Keratinocyte (primary cell): ENCODE measurements around the gene SIGLEC11. TPM values are rescaled to one million over a fixed set of nuclear protein-coding genes. Genes with fewer than 3 reads are reported as not detected.

Experiments
- DNase-seq: peaks from one replicate; pipeline ENCODE4 v3.0.0-alpha.2; 2011; ENCODE audit warnings: low read depth, missing footprints, low spot score
- FAIRE-seq: peaks from 2 replicates; lab custom pipeline; 2011; peaks lifted over from hg19 to GRCh38; lab: Jason Lieb, UNC
- H2AFZ ChIP-seq: 2 replicates; pipeline ENCODE4 v1.6.0; 2012; ENCODE audit warnings: low read length, control low read depth, inconsistent platforms; ENCODE audit not compliant: control insufficient read depth
- H3K27ac ChIP-seq: 2 replicates; pipeline ENCODE4 v1.5.1; 2011; ENCODE audit warnings: low read length; ENCODE audit not compliant: control insufficient read depth, insufficient read depth
- H3K27me3 ChIP-seq: 3 replicates; pipeline ENCODE4 v1.6.0; 2011; ENCODE audit warnings: low read length; ENCODE audit not compliant: control insufficient read depth, insufficient read depth; ENCODE audit errors: extremely low read depth
- H3K36me3 ChIP-seq, 2 experiments: 2 replicates in 1 of 2; 3 replicates in 1 of 2; pipeline ENCODE4 v1.5.1; 2011; ENCODE audit warnings: low read length in 2 of 2, mild to moderate bottlenecking in 1 of 2; ENCODE audit not compliant: control insufficient read depth in 2 of 2, insufficient read depth in 2 of 2; ENCODE audit errors: extremely low read depth in 1 of 2
- H3K4me1 ChIP-seq: 3 replicates; pipeline ENCODE4 v1.5.1; 2011; ENCODE audit warnings: low read length; ENCODE audit not compliant: control insufficient read depth, insufficient read depth; ENCODE audit errors: extremely low read depth
- H3K4me2 ChIP-seq: 3 replicates; pipeline ENCODE4 v1.6.0; 2011; ENCODE audit warnings: low read depth, low read length; ENCODE audit not compliant: control insufficient read depth, insufficient read depth; ENCODE audit errors: extremely low read depth
- H3K4me3 ChIP-seq, 3 experiments: fragments of 200-600 bp in 1 of 3; sonication (generic) in 1 of 3; 2 replicates in 2 of 3; 3 replicates in 1 of 3; pipeline ENCODE4 v1.5.1; 2011 to 2016; ENCODE audit warnings: low read length in 3 of 3, mild to moderate bottlenecking in 3 of 3, control low read depth in 2 of 3, inconsistent platforms in 1 of 3, low read depth in 1 of 3, mixed read lengths in 1 of 3, mixed run types in 1 of 3, moderate library complexity in 1 of 3; ENCODE audit not compliant: control insufficient read depth in 2 of 3, insufficient read depth in 2 of 3; ENCODE audit errors: extremely low read depth in 1 of 3
- H3K79me2 ChIP-seq: 2 replicates; pipeline ENCODE4 v1.6.0; 2012; ENCODE audit warnings: low read length; ENCODE audit not compliant: control insufficient read depth, insufficient read depth
- H3K9ac ChIP-seq: 3 replicates; pipeline ENCODE4 v1.6.0; 2011; ENCODE audit warnings: low read length; ENCODE audit not compliant: control insufficient read depth, insufficient read depth; ENCODE audit errors: extremely low read depth
- H3K9me1 ChIP-seq: 3 replicates; pipeline ENCODE4 v1.6.0; 2011; ENCODE audit warnings: low read length; ENCODE audit not compliant: control insufficient read depth, insufficient read depth; ENCODE audit errors: extremely low read depth
- H3K9me3 ChIP-seq: 2 replicates; pipeline ENCODE4 v1.5.1; 2012; ENCODE audit warnings: low read depth, low read length; ENCODE audit not compliant: control insufficient read depth
- H4K20me1 ChIP-seq: 3 replicates; pipeline ENCODE4 v1.6.0; 2011; ENCODE audit warnings: low read length; ENCODE audit not compliant: control insufficient read depth, insufficient read depth; ENCODE audit errors: extremely low read depth
- CTCF ChIP-seq, 3 experiments: IDR thresholded peaks in 1 of 3; conservative IDR thresholded peaks in 1 of 3; optimal IDR thresholded peaks in 1 of 3; 2 replicates in 2 of 3; 3 replicates in 1 of 3; pipeline versions ENCODE3 to v1.5.1; 2011; ENCODE audit warnings: low read length in 3 of 3, mild to moderate bottlenecking in 3 of 3, moderate library complexity in 2 of 3, control low read depth in 1 of 3, inconsistent platforms in 1 of 3; ENCODE audit not compliant: insufficient read depth in 2 of 3; ENCODE audit errors: extremely low read depth in 1 of 3
- EZH2 ChIP-seq: IDR thresholded peaks from one replicate; pipeline ENCODE4 v1.6.1; 2012; ENCODE audit warnings: inconsistent platforms, mild to moderate bottlenecking, low read length, moderate library complexity
- dilution Hi-C: fragments of 300-500 bp; cut with MboI; formaldehyde crosslinking; loops from one replicate; pipeline ENCODE4 v1.7.0; 2020; ENCODE audit warnings: low sequenced_read_pairs; ENCODE audit not compliant: extremely low pct_ligation_motif_present
- polyA plus RNA-seq, 5 experiments: library from polyadenylated mRNA; depleted of rRNA in 3 of 5; stranded (reverse) in 3 of 5; stranded (forward) in 1 of 5; unstranded in 1 of 5; fragments of >200 nt; gene quantifications; 1 replicate in 1 of 5; 2 replicates in 3 of 5; 3 replicates in 1 of 5; pipeline versions ENCODE4 v1.2.1 to v1.2.3, GENCODE V29; 2011 to 2012; ENCODE audit warnings: missing spikeins in 2 of 5, low read depth in 1 of 5, low replicate concordance in 1 of 5

SIGLEC11 gene
- polyA plus RNA-seq, 1 donor (not counting 4 experiments of a cell fraction or from before 2014, with no cell fraction given), result not detected

DNA sequence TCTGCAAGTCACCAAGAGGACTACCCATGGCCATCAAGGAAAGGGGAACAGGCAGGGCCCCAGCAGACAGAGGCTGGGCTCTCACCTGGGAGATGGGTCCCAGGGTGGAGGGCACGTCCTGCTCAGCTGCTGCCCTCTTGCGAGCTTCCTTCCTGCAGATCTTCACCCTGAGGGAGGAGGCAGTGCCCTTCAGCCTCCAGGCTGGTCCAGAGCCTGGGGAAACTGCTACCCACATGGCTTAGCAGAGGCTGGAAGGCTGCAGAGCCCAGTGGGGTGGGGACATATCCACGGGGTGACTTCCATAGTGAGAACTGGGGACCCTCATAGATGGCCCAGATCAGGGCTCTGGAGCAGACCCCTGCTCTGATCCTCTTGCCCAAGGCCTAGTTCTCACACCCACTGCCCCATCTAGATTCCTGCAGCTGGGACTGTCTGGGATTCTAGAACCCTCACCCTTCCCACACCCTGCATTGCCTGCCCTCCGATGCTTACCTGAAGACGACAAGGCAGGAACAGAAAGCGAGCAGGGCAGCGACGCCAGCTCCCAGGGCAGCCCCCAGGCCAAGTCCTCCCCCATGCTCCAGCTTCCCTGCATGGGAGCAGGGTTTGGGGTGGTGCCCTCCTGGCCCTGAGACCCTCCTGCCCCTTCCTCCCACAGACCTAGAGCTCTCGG, 9.0 kb downstream of the SIGLEC11 start:
- H3K4me2 ChIP-seq, result no peak overlapping the region
- no peaks in the 10 kb centered on the region for H4K20me1 ChIP-seq
- no peak overlapping the region for H3K27ac ChIP-seq
- no peak for FAIRE-seq
- dilution Hi-C loops, result no loop called here
- no peak for TF ChIP-seq EZH2
- no peak for TF ChIP-seq CTCF (optimal IDR thresholded peaks at IDR 0.05 in 1 of 3, IDR thresholded peaks at IDR 0.05 in 1 of 3, conservative IDR thresholded peaks at IDR 0.05 in 1 of 3; ENCODE audit: extremely low read depth in 1 of 3, insufficient read depth in 2 of 3, low read length in 3 of 3)
- no peaks in the 10 kb centered on the region for H3K79me2 ChIP-seq
- no peak overlapping the region for H3K4me3 ChIP-seq
- H3K9me1 ChIP-seq, result no peaks in the 10 kb centered on the region
- peaks cover 9% of the 10 kb centered on the region for H3K27me3 ChIP-seq
- no peak overlapping the region for H2AFZ ChIP-seq
- H3K4me1 ChIP-seq, result no peaks in the 10 kb centered on the region
- DNase-seq, result no peak
- no peaks in the 10 kb centered on the region for H3K36me3 ChIP-seq
- H3K9ac ChIP-seq, result no peak overlapping the region
- no peaks in the 10 kb centered on the region for H3K9me3 ChIP-seq

DNA sequence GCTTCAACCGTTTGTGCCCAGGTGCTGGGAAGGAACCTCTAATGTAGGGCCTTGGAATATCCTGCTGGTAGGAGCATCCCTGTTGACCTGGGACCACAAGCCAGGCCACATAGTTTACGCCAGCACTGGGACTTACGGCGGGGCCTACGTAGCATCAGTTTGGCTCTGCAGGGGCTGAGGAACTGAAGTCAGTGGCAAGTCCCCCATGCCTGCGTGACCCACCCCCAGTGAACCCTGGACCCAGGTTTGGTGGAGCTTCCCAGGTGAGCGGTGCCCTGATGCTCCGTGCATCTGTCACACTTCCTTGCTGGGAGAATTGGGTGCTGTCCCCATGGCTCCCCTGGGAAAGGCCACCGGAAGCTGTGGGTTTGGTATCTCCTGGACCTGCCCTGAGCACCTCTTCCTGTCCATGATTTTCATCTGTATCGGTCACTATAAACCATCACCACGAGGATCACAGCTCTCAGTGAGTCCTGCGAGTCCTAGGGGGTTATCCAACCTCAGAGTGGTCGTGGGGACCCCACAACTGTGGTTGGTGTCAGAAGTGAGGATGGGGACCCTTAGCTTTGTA, 9.9 kb downstream of the SIGLEC11 start:
- Histone ChIP-seq H3K9me3 (no peaks in the 10 kb centered on the region), H3K9ac (no peak overlapping the region), H3K4me1 (no peaks in the 10 kb centered on the region), H3K27me3 (peaks cover 9% of the 10 kb centered on the region), H3K79me2 (no peaks in the 10 kb centered on the region), H3K4me3 (no peak overlapping the region), H3K27ac (no peak overlapping the region), H3K4me2 (no peak overlapping the region), H2AFZ (no peak overlapping the region), H4K20me1 (no peaks in the 10 kb centered on the region), H3K9me1 (no peaks in the 10 kb centered on the region), H3K36me3 (no peaks in the 10 kb centered on the region)
- TF ChIP-seq EZH2 (no peak), CTCF (optimal IDR thresholded peaks at IDR 0.05 in 1 of 3, IDR thresholded peaks at IDR 0.05 in 1 of 3, conservative IDR thresholded peaks at IDR 0.05 in 1 of 3; ENCODE audit: extremely low read depth in 1 of 3, insufficient read depth in 2 of 3, low read length in 3 of 3) (no peak)
- dilution Hi-C loops, result no loop called here
- DNase-seq (no peak), FAIRE-seq (no peak)
